ENCODE results near the gene FTCDNL1.

GRCh38 chr2:199833525-199833924 lies 17.5 kb downstream of the FTCDNL1 start:
- no peak for TF ChIP-seq CTCF (IDR thresholded peaks at IDR 0.05 in 4 of 5, conservative IDR thresholded peaks at IDR 0.05 in 1 of 5)
- no peak for TF ChIP-seq POLR2A (IDR thresholded peaks at IDR 0.05)
